A673 (cell line): ENCODE measurements around the gene SVIL.

ENCODE experiments used
- CTCF ChIP-seq: fragments of 300-800, 200-600 bp; sonication (generic); conservative IDR thresholded peaks from 2 replicates; pipeline ENCODE4 v1.5.1; 2017; ENCODE audit warnings: low read depth, mild to moderate bottlenecking, antibody characterized with exemption, low read length, moderate library complexity, mixed read lengths
- EZH2 ChIP-seq: fragments of 200-600 bp; sonication (generic); IDR thresholded peaks from 2 replicates; pipeline ENCODE4 v1.6.1; 2017; ENCODE audit warnings: borderline replicate concordance, low read depth, mild to moderate bottlenecking, mixed read lengths, antibody characterized with exemption, low read length; ENCODE audit not compliant: poor library complexity, severe bottlenecking

GRCh38 chr10:29617880-29618340, 16.9 kb downstream of the SVIL start:
- no peak for TF ChIP-seq CTCF
- TF ChIP-seq EZH2 = no peak
